ENCODE results near the gene AK2.

GRCh38 chr1:33014464-33015163 is 22.1 kb downstream of the AK2 start:
- no peak for TF ChIP-seq KDM5A (IDR thresholded peaks at IDR 0.05)
- no peak for TF ChIP-seq CTCF (IDR thresholded peaks at IDR 0.05)
- TF ChIP-seq EP300 (IDR thresholded peaks at IDR 0.05) = no peak
- TF ChIP-seq BHLHE40 (IDR thresholded peaks at IDR 0.05; ENCODE audit: low read depth, low read length) = no peak
- no peak for TF ChIP-seq NFE2L2 (conservative IDR thresholded peaks at IDR 0.05; ENCODE audit: low read length)
- no peak for TF ChIP-seq CBX2 (IDR thresholded peaks at IDR 0.05; ENCODE audit: borderline replicate concordance, low read depth)
- TF ChIP-seq, protein P1, sequence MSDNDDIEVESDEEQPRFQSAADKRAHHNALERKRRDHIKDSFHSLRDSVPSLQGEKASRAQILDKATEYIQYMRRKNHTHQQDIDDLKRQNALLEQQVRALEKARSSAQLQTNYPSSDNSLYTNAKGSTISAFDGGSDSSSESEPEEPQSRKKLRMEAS (IDR thresholded peaks at IDR 0.05) = no peak
- TF ChIP-seq MAZ (IDR thresholded peaks at IDR 0.05; ENCODE audit: borderline replicate concordance, low read depth, low read length) = no peak
- no peak for TF ChIP-seq ESRRA (IDR thresholded peaks at IDR 0.05; ENCODE audit: borderline replicate concordance, low read length)
- no peak for TF ChIP-seq HDAC2 (IDR thresholded peaks at IDR 0.05)
- TF ChIP-seq RAD21 (conservative IDR thresholded peaks at IDR 0.05 in 1 of 2, IDR thresholded peaks at IDR 0.05 in 1 of 2) = no peak
- TF ChIP-seq, protein P2, sequence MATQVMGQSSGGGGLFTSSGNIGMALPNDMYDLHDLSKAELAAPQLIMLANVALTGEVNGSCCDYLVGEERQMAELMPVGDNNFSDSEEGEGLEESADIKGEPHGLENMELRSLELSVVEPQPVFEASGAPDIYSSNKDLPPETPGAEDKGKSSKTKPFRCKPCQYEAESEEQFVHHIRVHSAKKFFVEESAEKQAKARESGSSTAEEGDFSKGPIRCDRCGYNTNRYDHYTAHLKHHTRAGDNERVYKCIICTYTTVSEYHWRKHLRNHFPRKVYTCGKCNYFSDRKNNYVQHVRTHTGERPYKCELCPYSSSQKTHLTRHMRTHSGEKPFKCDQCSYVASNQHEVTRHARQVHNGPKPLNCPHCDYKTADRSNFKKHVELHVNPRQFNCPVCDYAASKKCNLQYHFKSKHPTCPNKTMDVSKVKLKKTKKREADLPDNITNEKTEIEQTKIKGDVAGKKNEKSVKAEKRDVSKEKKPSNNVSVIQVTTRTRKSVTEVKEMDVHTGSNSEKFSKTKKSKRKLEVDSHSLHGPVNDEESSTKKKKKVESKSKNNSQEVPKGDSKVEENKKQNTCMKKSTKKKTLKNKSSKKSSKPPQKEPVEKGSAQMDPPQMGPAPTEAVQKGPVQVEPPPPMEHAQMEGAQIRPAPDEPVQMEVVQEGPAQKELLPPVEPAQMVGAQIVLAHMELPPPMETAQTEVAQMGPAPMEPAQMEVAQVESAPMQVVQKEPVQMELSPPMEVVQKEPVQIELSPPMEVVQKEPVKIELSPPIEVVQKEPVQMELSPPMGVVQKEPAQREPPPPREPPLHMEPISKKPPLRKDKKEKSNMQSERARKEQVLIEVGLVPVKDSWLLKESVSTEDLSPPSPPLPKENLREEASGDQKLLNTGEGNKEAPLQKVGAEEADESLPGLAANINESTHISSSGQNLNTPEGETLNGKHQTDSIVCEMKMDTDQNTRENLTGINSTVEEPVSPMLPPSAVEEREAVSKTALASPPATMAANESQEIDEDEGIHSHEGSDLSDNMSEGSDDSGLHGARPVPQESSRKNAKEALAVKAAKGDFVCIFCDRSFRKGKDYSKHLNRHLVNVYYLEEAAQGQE (IDR thresholded peaks at IDR 0.05) = no peak

All from A549 (cell line).